Urothelium cell line (cell line): Measurements from ENCODE around the gene DAP.
A peak's percentile ranks its signal among the peaks of the same experiment; 100 is the strongest.
"Not testable (repeated sequence)": the region's sequence is repeated elsewhere in the genome, so short reads cannot be mapped to it uniquely, and the experiment has no call there.

Experiments used
- DNase-seq: peaks from one replicate; pipeline ENCODE4 v3.0.0; 2011; ENCODE audit warnings: low spot score, mixed read lengths
- FAIRE-seq: peaks from 2 replicates; lab custom pipeline; 2011; peaks lifted over from hg19 to GRCh38; lab: Jason Lieb, UNC

DAP gene

GRCh38 chr5:10761185-10761932 lies at the start of gene DAP:
TSS of gene DAP (minus strand) at chr5:10761234. CDS start at chr5:10761068, 166 bp downstream.
- FAIRE-seq (peak; percentile 99), DNase-seq (peak; percentile 97)

- FAIRE-seq (no peak), DNase-seq (no peak)
These were observed 47.6 kb upstream of the DAP start for GRCh38 chr5:10808347-10809226.

- no peak for FAIRE-seq
These were observed 41.1 kb upstream of the DAP start for GRCh38 chr5:10801931-10802666.

GRCh38 chr5:10800852-10801251 lies 39.8 kb upstream of the DAP start:
- DNase-seq (no peak), FAIRE-seq (peak; percentile 70)

More at GRCh38 chr5:10801931-10802666, 41.1 kb upstream of the DAP start:
- DNase-seq: no peak

GRCh38 chr5:10797261-10797660 lies 36.2 kb upstream of the DAP start:
- no peak for DNase-seq
- no peak for FAIRE-seq

GRCh38 chr5:10793785-10794184 lies 32.8 kb upstream of the DAP start:
- no peak for FAIRE-seq
- no peak for DNase-seq

GRCh38 chr5:10792336-10792735 lies 31.3 kb upstream of the DAP start:
- no peak for DNase-seq
- FAIRE-seq: no peak

- no peak for DNase-seq
These were observed 28.7 kb upstream of the DAP start for GRCh38 chr5:10789726-10790125.

GRCh38 chr5:10789021-10789420 lies 28.0 kb upstream of the DAP start:
- peak; percentile 62 for DNase-seq
- peak; percentile 81 for FAIRE-seq

More at GRCh38 chr5:10789726-10790125, 28.7 kb upstream of the DAP start:
- FAIRE-seq: no peak

- no peak for DNase-seq
- FAIRE-seq: no peak
These were observed 27.3 kb upstream of the DAP start for GRCh38 chr5:10788358-10788757.

GRCh38 chr5:10786835-10787234 lies 25.8 kb upstream of the DAP start:
- DNase-seq: no peak
- FAIRE-seq: no peak

GRCh38 chr5:10780208-10780607 lies 19.2 kb upstream of the DAP start:
- FAIRE-seq, DNase-seq: not testable (repeated sequence)

GRCh38 chr5:10779592-10779991 lies 18.6 kb upstream of the DAP start:
- FAIRE-seq (no peak), DNase-seq (no peak)

- FAIRE-seq: no peak
These were observed 17.3 kb upstream of the DAP start for GRCh38 chr5:10778179-10778910.

GRCh38 chr5:10775646-10776045 lies 14.6 kb upstream of the DAP start:
- no peak for DNase-seq
- FAIRE-seq: no peak

More at GRCh38 chr5:10778179-10778910, 17.3 kb upstream of the DAP start:
- DNase-seq: no peak

GRCh38 chr5:10772901-10773585 lies 12.0 kb upstream of the DAP start:
- DNase-seq: no peak
- no peak for FAIRE-seq

- FAIRE-seq (no peak), DNase-seq (no peak)
These were observed 7.4 kb upstream of the DAP start for GRCh38 chr5:10768328-10768899.

GRCh38 chr5:10762776-10763500 lies 1.9 kb upstream of the DAP start:
- FAIRE-seq: no peak

More at GRCh38 chr5:10762776-10763500, 1.9 kb upstream of the DAP start:
- no peak for DNase-seq
